ENCODE measurements around the gene ANKUB1.

ANKUB1 gene

DNA sequence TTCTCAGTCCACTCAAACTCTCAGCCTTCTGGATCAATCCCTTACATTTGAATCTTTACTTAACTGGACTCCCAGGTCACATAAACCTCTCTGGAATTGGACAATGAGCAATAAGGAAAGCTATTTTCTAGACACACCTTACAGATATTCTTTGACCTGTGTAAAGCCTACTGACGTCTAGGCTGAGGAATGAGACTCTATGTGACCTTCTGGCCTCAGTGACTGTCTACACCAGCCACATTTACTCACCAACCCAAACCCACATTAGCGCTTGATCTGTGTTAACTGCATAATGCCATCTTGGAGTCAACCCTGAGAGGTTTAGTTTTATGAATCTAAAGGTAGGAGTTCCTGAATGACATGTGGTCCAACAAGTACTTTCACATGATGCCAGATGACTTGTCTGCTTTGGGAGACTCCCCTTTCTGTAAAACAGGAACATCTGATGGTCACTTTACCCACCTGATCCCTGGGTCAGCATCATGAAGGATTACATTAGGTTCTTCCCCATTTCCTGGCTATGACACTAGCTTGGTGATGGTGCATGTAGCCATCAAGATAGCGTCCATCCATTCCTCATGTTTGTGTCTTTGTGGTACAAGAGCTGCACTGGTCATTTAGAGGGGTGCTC, 28.7 kb downstream of the ANKUB1 start:
- DNase-seq (ENCODE audit: low read depth in 2 of 2): no peak

DNA sequence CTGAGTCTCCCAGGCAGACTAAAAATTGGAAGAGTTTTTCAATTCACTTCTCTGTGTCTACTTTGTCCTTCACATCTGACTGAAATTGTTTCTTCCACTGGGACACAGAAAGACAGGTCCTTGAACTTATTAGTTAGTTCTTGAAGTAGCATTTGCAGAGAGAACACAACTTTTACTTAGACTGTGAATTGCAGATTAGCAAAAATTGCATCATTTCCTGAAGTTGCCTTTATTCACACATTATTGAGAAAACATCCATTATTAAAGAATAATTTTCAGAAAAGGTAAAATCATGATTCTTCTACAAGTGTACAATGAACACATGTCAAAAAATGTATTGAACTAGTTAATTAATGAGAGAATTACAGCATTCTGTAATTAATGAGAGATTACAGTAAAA, 38.6 kb downstream of the ANKUB1 start:
- DNase-seq (ENCODE audit: low read depth in 2 of 2): no peak

DNA sequence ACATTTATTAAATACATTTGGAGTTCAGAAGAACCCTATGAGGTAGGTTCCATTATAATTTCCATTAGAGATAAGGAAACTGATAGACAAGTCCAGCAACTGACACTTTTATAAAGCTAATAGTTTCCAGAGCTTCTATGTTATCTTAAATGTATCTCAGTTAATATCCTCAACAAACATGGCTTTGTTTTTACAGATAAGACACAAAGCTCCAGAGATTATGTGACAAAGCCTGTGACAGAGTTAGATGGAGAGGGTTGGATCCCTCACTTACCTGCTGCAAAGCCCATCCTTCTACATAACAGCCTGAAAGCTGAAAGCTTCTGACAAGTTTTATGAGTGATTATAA, 39.6 kb downstream of the ANKUB1 start:
- DNase-seq (ENCODE audit: low read depth in 2 of 2): no peak

DNA sequence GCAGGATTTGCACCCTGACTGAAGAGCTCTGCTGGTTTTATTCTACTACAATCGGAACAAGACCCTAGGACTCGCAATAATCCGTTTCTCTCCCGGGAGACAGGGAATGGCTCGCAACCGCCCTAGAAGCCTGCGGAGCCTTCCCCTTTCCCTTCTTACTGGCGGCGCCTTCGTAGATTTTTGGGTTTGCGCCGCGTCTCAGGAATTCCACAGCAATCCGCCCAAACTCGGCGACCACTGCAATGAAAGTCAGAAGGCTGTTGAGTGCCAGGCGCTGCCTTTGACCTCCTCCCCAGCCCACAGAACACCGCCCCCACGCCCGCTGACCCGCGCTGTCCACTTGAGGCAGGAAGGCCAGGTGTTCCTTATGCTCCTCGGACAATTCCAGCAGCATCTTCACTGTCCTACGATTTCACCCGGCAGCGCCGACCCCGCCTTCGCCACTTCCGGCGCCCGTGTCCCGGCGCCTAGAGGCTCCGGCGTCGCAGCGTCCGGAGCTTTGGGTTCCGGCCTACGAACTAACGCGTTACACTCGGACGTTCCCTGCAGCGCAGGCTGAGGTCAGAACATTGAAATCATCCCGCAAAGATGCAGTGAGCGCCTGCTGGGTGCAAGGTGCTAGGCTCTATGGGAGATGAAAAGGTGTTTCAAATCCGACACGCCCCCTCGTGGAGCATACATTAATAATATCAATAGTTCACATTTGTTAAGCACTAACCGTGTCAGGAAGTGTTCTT, 40.1 kb downstream of the ANKUB1 start, which contains the start of gene COMMD2:
Gene COMMD2, minus strand, starts transcription at position 439 of the 737 bp plus-strand sequence. Its CDS starts 45 bp downstream, at position 394.
- DNase-seq (ENCODE audit: low read depth in 2 of 2): peak; percentile 62 to 75

DNA sequence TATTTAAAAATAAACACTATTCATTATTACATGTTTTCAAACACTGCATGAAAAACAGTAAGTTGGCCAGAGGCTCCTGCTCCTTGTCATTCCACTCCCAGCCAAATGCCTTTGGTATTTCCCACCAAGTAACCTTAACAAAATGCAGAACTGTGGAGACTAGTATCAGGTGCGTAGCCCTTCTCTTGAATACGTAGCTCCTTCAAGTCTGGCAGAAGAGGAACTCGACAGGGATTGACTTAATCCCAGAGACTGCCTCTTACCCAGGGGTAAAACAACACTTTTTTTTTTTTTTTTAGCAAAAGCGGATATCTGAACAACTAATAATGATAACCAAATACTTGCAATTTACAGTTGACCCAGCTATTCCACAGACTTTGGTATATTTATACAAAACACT, 40.8 kb downstream of the ANKUB1 start:
- no peak for DNase-seq (ENCODE audit: low read depth in 2 of 2)

DNA sequence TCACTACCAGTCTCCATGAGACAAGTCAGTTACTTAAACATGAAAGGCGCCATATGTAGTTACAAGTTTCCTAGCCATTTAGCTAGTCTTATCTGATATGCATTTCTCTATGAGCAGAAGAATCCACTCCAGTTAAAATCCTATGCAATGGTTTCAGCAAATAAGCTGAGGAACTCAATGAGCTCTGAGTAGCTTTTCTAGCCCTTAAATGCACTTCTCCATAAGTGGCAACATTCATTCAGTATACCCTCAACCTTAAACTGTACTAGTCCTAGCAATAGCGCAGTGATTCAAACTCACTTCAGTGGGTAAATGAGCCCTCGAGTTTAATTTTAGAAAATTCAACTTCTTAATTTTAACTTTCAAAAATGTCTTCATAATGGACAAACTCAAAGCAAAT, 47.7 kb downstream of the ANKUB1 start:
- DNase-seq (ENCODE audit: low read depth in 2 of 2): no peak

DNA sequence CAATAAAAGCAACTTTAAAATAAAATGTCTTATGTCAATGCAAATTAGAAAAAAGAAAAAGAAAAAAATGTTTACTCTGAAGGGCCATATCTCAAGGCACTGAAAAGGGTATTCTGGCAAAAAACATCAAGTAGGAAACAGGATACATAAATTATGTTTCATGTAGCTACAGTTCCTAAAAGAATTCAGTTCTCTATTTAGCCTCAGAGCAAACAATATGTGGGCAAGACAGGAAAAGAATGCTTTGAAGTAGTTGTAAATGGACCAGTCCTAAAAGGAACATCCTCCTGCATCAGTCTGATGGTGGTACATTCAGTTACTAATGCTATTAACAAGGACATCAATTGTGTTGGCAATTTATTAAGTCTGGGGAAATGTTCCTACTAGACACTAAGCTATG, 48.2 kb downstream of the ANKUB1 start:
- DNase-seq (ENCODE audit: low read depth in 2 of 2): no peak

DNA sequence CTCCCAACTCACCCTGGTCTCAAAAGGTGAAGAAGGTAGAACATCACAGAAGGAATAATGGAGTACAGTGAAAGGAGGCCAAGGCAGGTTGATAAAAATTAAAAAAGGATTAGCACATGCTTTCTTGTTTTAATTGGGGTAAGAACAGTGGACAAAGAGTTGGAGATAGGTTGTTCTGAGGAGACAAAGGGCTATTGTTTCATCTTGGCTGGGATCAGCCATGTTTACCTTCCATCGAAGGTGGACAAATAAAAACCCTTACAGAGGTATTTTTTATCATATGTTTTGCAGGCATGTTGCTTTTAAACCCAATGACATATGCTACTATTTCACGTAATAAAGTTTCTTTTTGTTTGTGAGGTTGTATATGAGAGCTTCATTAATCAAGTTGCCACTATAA, 53.0 kb downstream of the ANKUB1 start:
- no peak for DNase-seq (ENCODE audit: low read depth in 2 of 2)

DNA sequence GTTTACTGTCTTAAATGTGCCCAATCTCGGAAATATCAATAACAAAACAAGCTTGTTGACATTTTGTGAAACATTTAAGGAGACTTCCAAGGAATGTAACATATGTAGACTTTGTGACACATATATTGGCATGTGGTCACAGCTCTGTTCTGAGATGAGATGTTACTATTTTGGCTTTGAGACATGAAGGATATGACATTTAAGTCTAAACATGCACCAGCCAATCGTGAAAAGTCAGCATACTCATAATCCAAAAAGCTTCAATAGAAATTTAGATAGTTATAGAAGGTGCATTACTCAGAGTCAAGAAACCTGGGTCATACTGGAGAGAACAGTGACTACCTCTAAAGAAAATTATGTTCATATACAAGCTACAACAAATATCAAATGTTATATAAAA, 53.5 kb downstream of the ANKUB1 start:
- no peak for DNase-seq (ENCODE audit: low read depth in 2 of 2)

DNA sequence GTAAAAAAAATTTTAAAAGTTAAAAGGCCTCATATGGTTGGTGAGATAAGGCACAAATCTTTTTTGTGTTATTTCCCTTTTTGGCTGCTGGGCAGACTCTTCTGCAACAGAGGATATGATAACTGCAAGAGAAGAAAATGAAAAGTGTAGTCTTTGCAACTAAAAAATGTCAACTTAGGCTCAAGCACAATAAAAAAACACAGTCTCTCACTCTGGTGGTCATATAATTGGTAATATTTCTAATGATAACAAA, 55.5 kb downstream of the ANKUB1 start:
- DNase-seq (ENCODE audit: low read depth in 2 of 2): no peak

DNA sequence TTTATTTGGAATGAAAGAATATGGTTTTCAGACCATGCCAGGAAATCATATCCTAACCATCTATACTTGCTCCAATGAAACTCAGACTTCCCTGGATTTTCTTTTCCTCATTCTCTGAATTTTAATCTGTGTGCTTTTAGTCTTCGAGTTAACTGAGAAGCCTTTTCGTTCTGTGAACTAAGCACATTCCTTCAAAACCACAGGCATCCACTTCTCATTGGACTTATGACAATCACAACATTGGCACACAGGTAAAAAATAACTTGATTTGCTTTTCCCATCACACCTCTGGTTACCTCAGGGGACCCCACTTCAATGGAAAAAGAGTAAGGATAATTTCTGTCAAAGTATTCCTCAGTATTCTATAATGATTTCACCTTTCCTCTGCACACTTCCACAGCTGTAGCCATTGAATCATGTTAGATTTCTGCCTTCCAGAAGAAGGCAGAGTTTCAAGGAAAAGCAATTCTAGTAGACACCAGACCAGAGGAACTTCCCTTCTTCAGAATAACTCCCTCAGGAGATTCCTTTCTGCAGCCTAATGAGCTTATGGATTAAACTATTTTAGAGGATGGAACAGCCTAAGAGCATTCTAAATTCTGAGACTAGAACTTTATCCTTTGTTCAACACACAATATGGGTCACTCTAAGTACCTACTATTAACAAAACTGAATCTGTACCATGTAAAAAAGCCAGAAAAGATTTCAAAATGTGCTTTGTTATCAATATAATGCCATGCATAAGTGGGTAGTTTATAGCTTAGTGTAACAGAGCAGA, 56.0 kb downstream of the ANKUB1 start:
- DNase-seq (ENCODE audit: low read depth in 2 of 2): no peak

DNA sequence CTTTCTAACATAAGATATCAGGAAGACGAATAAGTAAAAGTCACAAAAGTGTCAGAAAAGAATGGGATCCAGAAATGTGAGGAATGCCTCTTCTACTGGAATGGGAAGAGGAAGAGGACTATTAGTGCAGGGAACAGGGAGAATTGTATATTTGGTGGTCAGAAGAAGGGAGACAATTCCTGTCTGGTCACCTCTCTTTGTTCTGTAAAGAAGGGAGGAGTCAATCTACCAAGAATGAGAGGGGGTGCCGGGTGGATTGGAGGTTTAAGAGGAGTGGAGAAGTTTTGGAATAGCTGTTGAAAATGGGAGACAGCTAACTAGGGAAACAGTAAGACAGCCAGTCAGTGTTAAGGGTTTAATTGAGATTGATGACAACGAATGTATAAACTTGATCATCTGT, 60.1 kb downstream of the ANKUB1 start:
- no peak for DNase-seq (ENCODE audit: low read depth in 2 of 2)

DNA sequence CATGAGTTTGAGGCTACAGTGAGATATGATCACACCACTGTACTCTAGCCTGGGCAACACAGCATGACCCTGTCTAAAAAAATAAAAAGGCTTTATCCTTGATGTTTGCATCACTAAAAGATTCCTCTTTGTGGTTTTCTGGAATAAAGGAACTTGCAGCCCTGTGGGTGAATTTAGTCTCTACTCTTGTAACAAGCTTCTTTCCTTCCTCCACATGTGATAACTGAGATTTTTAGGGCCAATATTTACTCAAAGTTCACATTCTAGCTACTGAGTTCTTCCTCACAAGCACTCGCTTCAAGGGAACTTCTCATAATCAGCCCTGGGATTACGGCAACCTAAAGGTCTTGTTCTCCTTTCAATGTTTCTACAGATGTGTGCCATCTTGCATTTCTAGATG, 64.7 kb downstream of the ANKUB1 start:
- no peak for DNase-seq (ENCODE audit: low read depth in 2 of 2)

DNA sequence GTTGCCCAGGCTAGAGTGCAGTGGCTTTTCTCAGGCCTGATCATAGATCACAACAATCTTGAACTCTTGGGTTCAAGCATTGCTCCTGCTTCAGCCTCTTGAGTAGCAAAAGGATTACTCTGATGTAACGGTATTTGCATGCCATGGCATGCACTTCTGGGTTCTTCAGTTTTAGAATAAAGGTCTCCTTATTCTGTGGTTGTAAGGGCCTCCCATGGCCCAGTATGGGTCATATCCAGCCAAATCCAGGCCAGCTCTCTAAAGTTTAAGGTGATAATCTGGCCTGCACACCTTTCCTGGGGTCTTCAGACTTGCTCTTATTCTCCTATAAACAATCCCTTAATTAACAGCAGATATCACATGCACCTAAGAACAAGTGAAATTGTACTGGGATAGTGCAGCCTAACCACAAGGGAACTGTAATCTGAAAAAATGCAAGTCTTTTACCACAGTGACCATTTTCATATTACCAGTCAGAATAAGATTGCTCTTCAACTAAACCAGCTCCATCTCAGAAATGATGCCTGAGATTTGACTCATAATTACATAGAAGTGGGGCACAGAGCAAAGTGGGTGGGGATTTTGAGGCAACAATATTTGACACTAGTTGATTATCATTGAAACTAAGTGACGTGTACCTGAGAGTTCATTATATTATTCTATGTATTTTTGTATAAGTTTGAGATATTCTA, 65.5 kb downstream of the ANKUB1 start:
- no peak for DNase-seq (ENCODE audit: low read depth in 2 of 2)

DNA sequence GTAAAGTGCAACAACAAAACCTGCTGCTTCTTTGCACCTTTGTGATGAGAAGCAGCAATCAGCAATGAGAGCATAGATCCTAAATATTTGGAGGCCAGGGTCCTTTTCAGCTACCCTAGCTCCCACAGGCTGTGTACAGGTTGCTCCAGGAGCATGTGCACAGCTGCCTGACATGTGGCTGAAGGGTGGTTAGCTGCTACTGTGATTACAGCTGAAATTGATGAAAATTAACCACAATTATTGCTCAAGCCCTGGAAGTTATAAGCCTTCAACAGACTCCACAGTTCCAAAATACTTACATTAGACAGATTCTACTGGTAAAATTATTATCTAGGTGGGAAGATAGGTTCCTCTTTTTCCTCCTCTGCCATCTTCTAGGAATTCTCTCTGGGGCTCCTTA, 68.6 kb downstream of the ANKUB1 start:
- no peak for DNase-seq (ENCODE audit: low read depth in 2 of 2)

DNA sequence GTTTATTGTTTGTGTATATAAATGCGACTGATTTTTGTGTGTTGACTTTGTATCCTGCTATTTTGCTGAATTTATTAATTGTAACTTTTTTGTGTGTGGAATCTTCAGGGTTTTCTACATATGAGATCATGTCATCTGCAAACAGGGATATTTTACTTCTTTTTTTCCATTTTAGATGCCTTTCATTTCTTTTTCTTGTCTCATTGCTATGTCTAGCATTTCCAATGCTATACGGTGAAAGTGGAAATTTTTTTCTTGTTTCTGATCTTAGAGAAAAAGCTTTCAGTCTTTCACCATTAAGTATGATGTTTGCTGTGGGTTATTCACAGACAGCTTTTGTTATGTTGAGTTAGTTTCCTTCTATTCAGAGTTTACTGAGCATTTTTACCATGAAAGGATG, 71.4 kb downstream of the ANKUB1 start:
- no peak for DNase-seq (ENCODE audit: low read depth in 2 of 2)

DNA sequence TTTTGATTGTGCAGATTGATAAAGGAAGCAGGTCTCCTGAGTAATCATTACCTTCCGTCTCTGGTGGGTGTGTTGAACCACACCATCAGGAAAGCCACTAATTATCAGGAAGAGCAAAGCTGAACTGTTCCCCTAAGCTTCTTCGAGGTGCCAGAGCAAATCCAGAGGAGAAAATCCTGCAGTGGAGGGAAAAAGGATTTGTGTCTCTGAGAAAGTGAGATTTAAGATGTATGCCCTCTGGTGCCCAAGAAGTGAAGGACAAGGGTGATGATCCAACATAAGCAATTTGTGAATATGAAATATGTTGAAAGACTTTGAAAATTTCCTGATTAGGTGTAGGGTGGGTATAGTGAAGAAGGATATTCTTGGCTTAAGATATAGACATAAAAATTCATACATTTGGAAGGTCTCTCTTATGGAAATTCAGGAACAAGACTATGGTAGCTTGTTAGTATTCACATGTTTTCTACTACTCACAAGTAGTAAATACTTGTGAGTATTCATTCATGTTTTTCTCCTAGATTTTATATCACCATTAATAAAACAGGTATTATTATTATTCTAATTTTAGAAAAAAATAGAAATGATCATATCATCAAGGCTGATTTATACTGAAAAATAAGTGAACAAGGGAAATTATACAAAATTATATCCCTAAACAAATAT, 74.8 kb downstream of the ANKUB1 start:
- no peak for DNase-seq (ENCODE audit: low read depth in 2 of 2)

DNA sequence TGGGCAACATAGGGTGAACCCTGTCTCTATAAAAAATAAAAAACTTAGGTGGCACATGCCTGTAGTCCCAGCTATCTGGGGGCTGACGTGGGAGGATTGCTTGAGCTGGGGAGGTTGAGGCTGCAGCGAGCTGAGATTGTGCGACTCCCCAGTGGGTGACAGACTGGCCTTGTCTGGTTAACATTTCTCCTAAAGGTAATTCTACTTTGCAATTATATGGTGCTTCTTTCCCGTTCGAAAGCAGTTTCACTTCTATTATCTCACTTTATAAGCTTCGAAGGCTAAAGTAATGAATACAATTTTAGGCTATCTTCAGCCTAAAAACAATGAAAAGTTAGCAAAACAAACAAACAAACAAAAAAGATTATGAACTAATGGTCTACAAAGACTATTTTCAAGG, 75.4 kb downstream of the ANKUB1 start:
- DNase-seq (ENCODE audit: low read depth in 2 of 2): no peak

DNA sequence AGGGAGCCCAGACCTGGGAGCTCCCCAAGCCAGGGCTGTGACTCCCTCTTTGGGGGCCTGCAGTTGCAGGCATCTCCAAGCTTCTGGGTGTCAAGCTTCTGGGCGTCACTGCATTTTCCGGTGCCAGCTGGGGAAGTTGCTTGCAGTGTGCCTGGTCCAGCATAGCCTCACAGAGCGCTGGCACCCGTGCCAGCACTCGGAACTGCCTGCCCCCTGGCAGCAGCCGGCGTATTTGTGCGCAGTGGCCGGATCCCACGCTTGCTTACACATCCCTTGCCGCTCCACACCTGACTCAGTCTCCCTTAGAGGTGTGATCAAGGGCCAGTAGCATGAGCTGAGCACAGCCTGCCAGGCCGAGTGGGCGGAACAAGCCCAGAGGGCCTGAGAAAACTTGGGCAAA, 77.1 kb downstream of the ANKUB1 start:
- no peak for DNase-seq (ENCODE audit: low read depth in 2 of 2)

DNA sequence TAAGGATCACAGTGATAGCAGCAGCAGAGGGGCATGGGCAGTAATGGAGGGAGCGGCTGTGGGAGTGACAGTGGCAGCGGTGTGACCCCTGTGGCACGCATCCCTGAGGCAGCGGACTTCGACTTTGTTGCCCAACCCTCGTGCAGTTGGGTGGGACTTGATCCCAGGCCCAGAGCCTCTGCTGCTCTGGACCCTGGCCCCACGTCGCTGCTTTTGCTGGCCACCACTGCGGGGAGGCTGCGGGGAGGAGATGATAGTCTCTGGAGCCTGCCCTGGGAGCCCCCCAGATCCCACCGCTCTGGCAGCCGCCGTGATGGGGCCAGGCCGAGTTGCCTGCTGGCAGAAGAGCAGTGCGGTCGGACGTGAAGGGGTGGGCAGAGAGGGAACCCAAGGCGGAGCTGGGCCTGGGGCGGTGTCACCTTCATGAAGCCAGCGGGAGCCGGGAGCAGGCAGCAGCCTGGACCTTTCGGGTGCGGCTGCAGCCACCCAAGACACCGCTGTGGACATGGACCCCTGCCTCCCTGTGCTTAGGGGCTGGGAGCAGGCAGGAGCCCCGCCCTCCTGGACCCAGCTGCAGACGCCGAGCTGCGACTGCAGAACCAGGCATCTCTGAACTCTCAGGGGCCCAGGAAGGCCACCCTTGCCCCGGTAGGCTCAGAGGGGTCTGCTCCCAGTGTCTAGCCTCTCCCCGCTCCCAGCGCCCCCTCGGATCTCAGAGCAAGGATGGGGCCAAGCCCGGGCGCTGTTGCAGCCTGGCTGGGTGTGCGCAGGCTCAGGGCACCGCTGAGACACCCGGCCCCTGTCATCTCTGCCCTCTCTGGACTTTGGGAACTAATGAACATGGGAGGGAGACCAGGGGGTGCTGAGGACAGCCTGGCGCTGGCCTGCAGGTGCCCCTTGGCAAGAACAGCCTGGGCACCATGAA, 78.4 kb downstream of the ANKUB1 start:
- DNase-seq (ENCODE audit: low read depth in 2 of 2): no peak

Data from stimulated activated CD4-positive, alpha-beta T cell treated with anti-CD3 and anti-CD28 coated beads, Interleukin-4, amount 100 ng/mL, for 48 hours (primary cell).